ENCODE measurements around the gene NR5A1. TPM values are rescaled to one million over a fixed set of nuclear protein-coding genes. Genes with fewer than 3 reads are reported as not detected.

NR5A1 gene
- total and polyA plus RNA-seq, 10 of the 15 experiments (the other 5 are each of a cell fraction or from before 2014, with no cell fraction given), result 0.06 to 0.24 (median 0.08) TPM; not detected in 5

DNA sequence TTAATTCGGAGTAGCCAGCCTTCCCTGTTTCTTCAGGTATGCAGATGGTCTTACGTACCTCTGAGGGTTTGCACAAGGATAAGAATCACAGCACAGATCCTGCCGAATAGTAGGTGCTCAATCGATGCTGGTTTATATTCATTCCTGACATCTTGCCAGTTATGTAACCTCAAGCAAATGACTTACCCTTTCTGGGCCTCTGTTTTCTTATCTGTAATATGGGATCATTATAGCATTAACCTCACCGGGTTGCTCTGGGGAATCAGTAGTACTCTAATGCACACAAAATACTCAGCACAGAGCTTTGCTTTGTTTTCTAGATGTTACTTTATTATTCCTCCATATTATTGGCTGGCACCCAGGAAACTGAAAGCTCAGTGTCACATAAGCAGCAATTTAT, 7.7 kb upstream of the NR5A1 start:
- Histone ChIP-seq H3K27me3 (replicated peaks in 1 of 2; ENCODE audit: control insufficient read depth in 2 of 2, insufficient read depth in 2 of 2, low read length in 1 of 2) (no peaks in the 10 kb centered on the region), H2AFZ (ENCODE audit: control insufficient read depth, low read depth, low read length) (no peak overlapping the region), H3K4me2 (ENCODE audit: control insufficient read depth, insufficient read depth) (no peak overlapping the region), H3K27ac (ENCODE audit: control insufficient read depth, insufficient read depth) (no peak overlapping the region), H3K4me1 (ENCODE audit: control insufficient read depth, insufficient read depth, low read length) (no peaks in the 10 kb centered on the region), H3K9me3 (replicated peaks; ENCODE audit: control insufficient read depth, insufficient read depth, low read length) (no peaks in the 10 kb centered on the region), H4K20me1 (ENCODE audit: control insufficient read depth, insufficient read depth) (no peaks in the 10 kb centered on the region), H3K79me2 (ENCODE audit: control insufficient read depth, insufficient read depth, low read length) (no peaks in the 10 kb centered on the region), H3K9ac (ENCODE audit: control insufficient read depth, insufficient read depth, low read length) (no peak overlapping the region), H3K36me3 (ENCODE audit: control insufficient read depth in 2 of 2, insufficient read depth in 2 of 2, low read length in 1 of 2) (no peaks in the 10 kb centered on the region), H3K4me3 (no peak overlapping the region)
- no TSS peak for BruUV-seq (replicated peaks)
- ChIA-PET SMC1A (ENCODE audit: uncharacterized antibody, unreplicated experiment) (no interaction called here), POLR2A (no interaction called here), RAD21 (ENCODE audit: unreplicated experiment) (no interaction called here), CTCF (interaction anchor here (1.5 kb wide), 1 partner anchor 22 kb away, joined by 3 read pairs; no protein-coding TSS in a partner anchor)
- intact Hi-C loops (cut with micrococcal nuclease; ENCODE audit: unreplicated experiment) (no loop called here), in situ Hi-C loops (cut with MboI) (no loop called here)
- FAIRE-seq, result no peak
- 92% methylated on average over 5 of the region's 5 CpGs for WGBS (ENCODE audit: insufficient coverage, insufficient replicate concordance, low lambda C conversion rate, missing lambda C conversion rate)
- DNase-seq (ENCODE audit: low read depth, low spot score), result no peak
- no peak for ATAC-seq
- TF ChIP-seq ATF7 (IDR thresholded peaks at IDR 0.05; ENCODE audit: low read depth), result no peak
- no peak for TF ChIP-seq CBX3 (IDR thresholded peaks at IDR 0.05; ENCODE audit: borderline replicate concordance, low read depth)
- TF ChIP-seq, protein P1, sequence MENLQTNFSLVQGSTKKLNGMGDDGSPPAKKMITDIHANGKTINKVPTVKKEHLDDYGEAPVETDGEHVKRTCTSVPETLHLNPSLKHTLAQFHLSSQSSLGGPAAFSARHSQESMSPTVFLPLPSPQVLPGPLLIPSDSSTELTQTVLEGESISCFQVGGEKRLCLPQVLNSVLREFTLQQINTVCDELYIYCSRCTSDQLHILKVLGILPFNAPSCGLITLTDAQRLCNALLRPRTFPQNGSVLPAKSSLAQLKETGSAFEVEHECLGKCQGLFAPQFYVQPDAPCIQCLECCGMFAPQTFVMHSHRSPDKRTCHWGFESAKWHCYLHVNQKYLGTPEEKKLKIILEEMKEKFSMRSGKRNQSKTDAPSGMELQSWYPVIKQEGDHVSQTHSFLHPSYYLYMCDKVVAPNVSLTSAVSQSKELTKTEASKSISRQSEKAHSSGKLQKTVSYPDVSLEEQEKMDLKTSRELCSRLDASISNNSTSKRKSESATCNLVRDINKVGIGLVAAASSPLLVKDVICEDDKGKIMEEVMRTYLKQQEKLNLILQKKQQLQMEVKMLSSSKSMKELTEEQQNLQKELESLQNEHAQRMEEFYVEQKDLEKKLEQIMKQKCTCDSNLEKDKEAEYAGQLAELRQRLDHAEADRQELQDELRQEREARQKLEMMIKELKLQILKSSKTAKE (IDR thresholded peaks at IDR 0.05; ENCODE audit: low read depth, poor library complexity, severe bottlenecking), result no peak
- TF ChIP-seq RAD21 (IDR thresholded peaks at IDR 0.05; ENCODE audit: insufficient read depth, low read depth, low read length), result no peak
- TF ChIP-seq TCF12 (IDR thresholded peaks at IDR 0.05; ENCODE audit: low read depth, low read length), result no peak
- TF ChIP-seq E2F4 (IDR thresholded peaks at IDR 0.05; ENCODE audit: low read depth, low read length), result no peak
- TF ChIP-seq RFX5 (IDR thresholded peaks at IDR 0.05; ENCODE audit: low read depth, low read length), result no peak
- no peak for TF ChIP-seq PRDM15 (CRISPR knock-in tag; IDR thresholded peaks at IDR 0.05)
- TF ChIP-seq RAD51 (IDR thresholded peaks at IDR 0.05), result no peak
- no peak for TF ChIP-seq STAT1 (conservative IDR thresholded peaks at IDR 0.05)
